B cell (primary cell): ENCODE data around the gene POLE. TPM values are rescaled to one million over a fixed set of nuclear protein-coding genes. Genes with fewer than 3 reads are reported as not detected.
"Not testable (repeated sequence)": the region's sequence is repeated elsewhere in the genome, so short reads cannot be mapped to it uniquely, and the experiment has no call there.

Experiments
- ATAC-seq: fragments of 200-7000 bp; cut with Tn5 transposase; one replicate; pipeline ENCODE4 v1.10.0; 2021; ENCODE audit warnings: low read depth, mild to moderate bottlenecking, moderate number of reproducible peaks, moderate library complexity
- CTCF ChIA-PET: fragments of 350-600 bp; sonication (Branson Sonifier 250); formaldehyde crosslinking; loops from one replicate; lab custom pipeline; 2021; ENCODE audit warnings: antibody characterized with exemption, inconsistent platforms; lab: Charles Lee
- POLR2A ChIA-PET: fragments of 350-600 bp; sonication (Branson Sonifier 250); formaldehyde crosslinking; loops from one replicate; lab custom pipeline; 2021; ENCODE audit warnings: antibody characterized with exemption; lab: Charles Lee
- DNase-seq: peaks from one replicate; pipeline ENCODE4 v3.0.0; 2013
- H2AFZ ChIP-seq: 2 replicates; pipeline ENCODE4 v1.6.1; 2012; ENCODE audit warnings: mild to moderate bottlenecking, low read depth, low read length; ENCODE audit not compliant: insufficient read depth, poor library complexity, severe bottlenecking
- H3K27ac ChIP-seq, 2 donors: 1 replicate in 1 of 2; 2 replicates in 1 of 2; pipeline ENCODE4 v1.5.1; 2012 to 2013; ENCODE audit warnings: low read length in 2 of 2, mild to moderate bottlenecking in 2 of 2, moderate library complexity in 1 of 2
- H3K27me3 ChIP-seq, 4 experiments: fragments of 200-600 bp in 1 of 4; sonication (generic) in 1 of 4; replicated peaks in 1 of 4; 1 replicate in 2 of 4; 2 replicates in 2 of 4; pipeline versions ENCODE4 v1.6.1 to v1.7.0; 2013 to 2016; ENCODE audit warnings: low read length in 3 of 4, mild to moderate bottlenecking in 2 of 4, mixed read lengths in 1 of 4, moderate library complexity in 1 of 4; ENCODE audit not compliant: insufficient read depth in 4 of 4, control insufficient read depth in 3 of 4; ENCODE audit errors: control extremely low read depth in 1 of 4
- H3K36me3 ChIP-seq, 2 experiments: replicated peaks in 1 of 2; 1 replicate in 1 of 2; 2 replicates in 1 of 2; pipeline versions ENCODE4 v1.6.1 to v1.7.1; 2013; ENCODE audit warnings: low read length in 1 of 2; ENCODE audit not compliant: insufficient read depth in 2 of 2, control insufficient read depth in 1 of 2; ENCODE audit errors: control extremely low read depth in 1 of 2, extremely low read depth in 1 of 2
- H3K4me1 ChIP-seq, 2 donors: fragments of 200-600 bp in 1 of 2; sonication (generic) in 1 of 2; 1 replicate in 1 of 2; 2 replicates in 1 of 2; pipeline versions ENCODE4 v1.5.1 to v1.6.1; 2013 to 2017; ENCODE audit warnings: low read length in 2 of 2; ENCODE audit not compliant: control insufficient read depth in 2 of 2, insufficient read depth in 2 of 2
- H3K4me2 ChIP-seq: replicated peaks from 2 replicates; pipeline ENCODE3; 2012; ENCODE audit warnings: mild to moderate bottlenecking, low read depth, low read length; ENCODE audit not compliant: poor library complexity, severe bottlenecking
- H3K4me3 ChIP-seq, 5 experiments: fragments of 200-600 bp in 1 of 5; sonication (generic) in 1 of 5; 1 replicate in 3 of 5; 2 replicates in 2 of 5; pipeline versions ENCODE4 v1.5.1 to v1.7.0; 2011 to 2016; ENCODE audit warnings: low read length in 4 of 5, mild to moderate bottlenecking in 4 of 5, low read depth in 2 of 5, control low read depth in 1 of 5, moderate library complexity in 1 of 5; ENCODE audit not compliant: insufficient read depth in 1 of 5; ENCODE audit errors: control extremely low read depth in 1 of 5, extremely low read depth in 1 of 5
- H3K79me2 ChIP-seq: fragments of 200-600 bp; sonication (generic); one replicate; pipeline ENCODE4 v1.6.0; 2016; ENCODE audit warnings: low read length; ENCODE audit not compliant: control insufficient read depth, insufficient read depth
- H3K9ac ChIP-seq: fragments of 200-600 bp; sonication (generic); 2 replicates; pipeline ENCODE4 v1.6.1; 2017; ENCODE audit warnings: mild to moderate bottlenecking, low read length, moderate library complexity
- H3K9me3 ChIP-seq, 3 donors: one replicate each; pipeline versions ENCODE4 v1.6.1 to v1.7.1; 2013; ENCODE audit warnings: low read length in 2 of 3; ENCODE audit not compliant: control insufficient read depth in 2 of 3, insufficient read depth in 1 of 3; ENCODE audit errors: control extremely low read depth in 1 of 3
- H4K20me1 ChIP-seq: 2 replicates; pipeline ENCODE4 v1.6.0; 2012; ENCODE audit warnings: mild to moderate bottlenecking, low read length; ENCODE audit not compliant: insufficient read depth, control insufficient read depth, poor library complexity, severe bottlenecking
- H3K27ac Mint-ChIP-seq: one replicate; pipeline ENCODE4 v1.8.0; 2021; ENCODE audit warnings: mixed read lengths
- H3K27me3 Mint-ChIP-seq: one replicate; pipeline ENCODE4 v1.8.0; 2021; ENCODE audit warnings: mixed read lengths
- H3K4me1 Mint-ChIP-seq: one replicate; pipeline ENCODE4 v1.8.0; 2021; ENCODE audit warnings: mixed read lengths
- H3K4me3 Mint-ChIP-seq: one replicate; pipeline ENCODE4 v1.8.0; 2021; ENCODE audit warnings: mixed read lengths
- H3K9me3 Mint-ChIP-seq: one replicate; pipeline ENCODE4 v1.8.0; 2022; ENCODE audit warnings: mixed read lengths; ENCODE audit not compliant: insufficient read depth
- CTCF ChIP-seq: fragments of 200-600 bp; IDR thresholded peaks from one replicate; pipeline ENCODE4 v1.8.0; 2022; ENCODE audit warnings: antibody characterized with exemption, mild to moderate bottlenecking
- EZH2 ChIP-seq: IDR thresholded peaks from 2 replicates; pipeline ENCODE4 v1.6.1; 2012; ENCODE audit warnings: borderline replicate concordance, low read depth, mild to moderate bottlenecking, moderate library complexity, low read length; ENCODE audit not compliant: insufficient read depth, poor library complexity, severe bottlenecking
- WGBS: methylation state at CpG from one replicate; pipeline ENCODE4 v1.1.5; 2013; ENCODE audit warnings: missing lambda C conversion rate; ENCODE audit not compliant: insufficient coverage; 5-methylcytosine and 5-hydroxymethylcytosine counted together
- intact Hi-C: fragments of 100-400 bp; cut with micrococcal nuclease; formaldehyde crosslinking; loops from one replicate; pipeline ENCODE4 v1.10.0; 2022
- polyA plus RNA-seq: library from polyadenylated mRNA; depleted of rRNA; stranded (reverse); fragments of >200 nt; gene quantifications from 2 replicates; pipeline ENCODE4 v1.2.3, GENCODE V29; 2012
- total RNA-seq, 2 donors: library from RNA; stranded (reverse); fragments of 120-200 nt in 1 of 2; gene quantifications; 1 replicate in 1 of 2; 2 replicates in 1 of 2; pipeline versions ENCODE4 v1.2.3 to v1.2.4, GENCODE V29; 2013 to 2022

The POLE gene
- total and polyA plus RNA-seq, 2 donors (not counting 1 experiment from before 2014, with no cell fraction given): 32.0 to 62.0 TPM

GRCh38 chr12:132692030-132692429, 4.9 kb upstream of the POLE start:
- H2AFZ ChIP-seq, DNase-seq, H3K27ac Mint-ChIP-seq, POLR2A ChIA-PET, H3K4me3 ChIP-seq, H3K27me3 Mint-ChIP-seq, H3K4me2 ChIP-seq, H3K36me3 ChIP-seq, H3K9ac ChIP-seq, H3K4me3 Mint-ChIP-seq, H3K9me3 ChIP-seq, H3K27me3 ChIP-seq, ATAC-seq, H3K4me1 Mint-ChIP-seq, H3K4me1 ChIP-seq, intact Hi-C loops, H3K27ac ChIP-seq, CTCF ChIA-PET, H4K20me1 ChIP-seq, H3K9me3 Mint-ChIP-seq, H3K79me2 ChIP-seq: not testable (repeated sequence)
- WGBS: 100% methylated on average over 3 of the region's 3 CpGs

GRCh38 chr12:132690112-132690511, 3.0 kb upstream of the POLE start:
- Histone ChIP-seq H4K20me1 (peaks cover 13% of the 10 kb centered on the region), H2AFZ (no peak overlapping the region), H3K9ac (no peak overlapping the region), H3K27me3 (no peaks in the 10 kb centered on the region), H3K36me3 (no peaks in the 10 kb centered on the region), H3K27ac (no peak overlapping the region), H3K4me3 (no peak overlapping the region), H3K79me2 (peaks cover 16% of the 10 kb centered on the region), H3K4me1 (peaks cover 8 to 11% of the 10 kb centered on the region in 2 donors), H3K4me2 (no peak overlapping the region), H3K9me3 (no peaks in the 10 kb centered on the region)
- DNase-seq (no peak), ATAC-seq (no peak)
- Mint-ChIP-seq H3K9me3 (no peaks in the 10 kb centered on the region), H3K27ac (no peak overlapping the region), H3K27me3 (no peaks in the 10 kb centered on the region), H3K4me1 (peaks cover 15% of the 10 kb centered on the region), H3K4me3 (peak overlapping the region; percentile 13)
- POLR2A ChIA-PET: no interaction called here
- TF ChIP-seq EZH2: no peak
- no peak for TF ChIP-seq CTCF
- CTCF ChIA-PET: no interaction called here
- 97% methylated on average over 4 of the region's 9 CpGs for WGBS
- intact Hi-C loops: no loop called here
